Osteocyte (in vitro differentiated cells): Measurements from ENCODE around the gene IL1A. TPM values are rescaled to one million over a fixed set of nuclear protein-coding genes. Genes with fewer than 3 reads are reported as not detected.

Source experiments
- DNase-seq: peaks from one replicate; pipeline ENCODE4 v3.0.0; 2021; ENCODE audit warnings: mixed read lengths; ENCODE audit not compliant: unreplicated experiment; ENCODE audit errors: extremely low spot score
- H3K27ac Mint-ChIP-seq: one replicate; pipeline ENCODE4 v1.8.0; 2021; ENCODE audit warnings: mild to moderate bottlenecking, mixed read lengths; ENCODE audit not compliant: unreplicated experiment
- H3K27me3 Mint-ChIP-seq: one replicate; pipeline ENCODE4 v1.8.0; 2021; ENCODE audit warnings: mixed read lengths; ENCODE audit not compliant: unreplicated experiment
- H3K36me3 Mint-ChIP-seq: one replicate; pipeline ENCODE4 v1.8.0; 2021; ENCODE audit warnings: mixed read lengths; ENCODE audit not compliant: unreplicated experiment
- H3K4me1 Mint-ChIP-seq: one replicate; pipeline ENCODE4 v1.8.0; 2021; ENCODE audit warnings: mixed read lengths; ENCODE audit not compliant: unreplicated experiment
- H3K4me3 Mint-ChIP-seq: one replicate; pipeline ENCODE4 v1.8.0; 2021; ENCODE audit warnings: mild to moderate bottlenecking, moderate library complexity, mixed read lengths; ENCODE audit not compliant: unreplicated experiment
- H3K9me3 Mint-ChIP-seq: one replicate; pipeline ENCODE4 v1.8.0; 2021; ENCODE audit warnings: mixed read lengths; ENCODE audit not compliant: unreplicated experiment
- CTCF ChIP-seq: fragments of 200-600 bp; sonication (generic); IDR thresholded peaks from 2 replicates; pipeline ENCODE4 v1.5.0; 2021; ENCODE audit warnings: antibody characterized with exemption, mild to moderate bottlenecking, moderate library complexity
- total RNA-seq: library from RNA; stranded (reverse); gene quantifications from 2 replicates; pipeline ENCODE4 v1.2.1, GENCODE V29; 2021

Gene IL1A
- total RNA-seq, 1 donor from 2014 or later, result not detected

GRCh38 chr2:112831513-112831845 lies 47.2 kb upstream of the IL1A start:
- Mint-ChIP-seq H3K4me3 (no peak overlapping the region), H3K27ac (no peak overlapping the region), H3K27me3 (no peaks in the 10 kb centered on the region), H3K9me3 (no peaks in the 10 kb centered on the region), H3K4me1 (peaks cover 14% of the 10 kb centered on the region), H3K36me3 (no peaks in the 10 kb centered on the region)
- TF ChIP-seq CTCF, result no peak
- no peak for DNase-seq

GRCh38 chr2:112830682-112831512 lies 46.6 kb upstream of the IL1A start:
- H3K4me3 Mint-ChIP-seq, result no peak overlapping the region
- no peaks in the 10 kb centered on the region for H3K9me3 Mint-ChIP-seq
- H3K4me1 Mint-ChIP-seq, result peaks cover 12% of the 10 kb centered on the region
- TF ChIP-seq CTCF, result no peak
- H3K27me3 Mint-ChIP-seq, result no peaks in the 10 kb centered on the region
- no peaks in the 10 kb centered on the region for H3K36me3 Mint-ChIP-seq
- DNase-seq, result no peak
- no peak overlapping the region for H3K27ac Mint-ChIP-seq

GRCh38 chr2:112829961-112830681 lies 45.8 kb upstream of the IL1A start:
- H3K9me3 Mint-ChIP-seq, result no peaks in the 10 kb centered on the region
- H3K27ac Mint-ChIP-seq, result no peak overlapping the region
- H3K4me1 Mint-ChIP-seq, result peaks cover 14% of the 10 kb centered on the region
- H3K36me3 Mint-ChIP-seq, result no peaks in the 10 kb centered on the region
- DNase-seq, result no peak
- H3K4me3 Mint-ChIP-seq, result no peak overlapping the region
- no peak for TF ChIP-seq CTCF
- H3K27me3 Mint-ChIP-seq, result no peaks in the 10 kb centered on the region

- H3K27me3 Mint-ChIP-seq, result no peaks in the 10 kb centered on the region
- H3K36me3 Mint-ChIP-seq, result no peaks in the 10 kb centered on the region
These were observed 45.0 kb upstream of the IL1A start for GRCh38 chr2:112829101-112829960.

More at GRCh38 chr2:112829101-112829960, 45.0 kb upstream of the IL1A start:
- no peak for TF ChIP-seq CTCF
- H3K9me3 Mint-ChIP-seq, result no peaks in the 10 kb centered on the region
- H3K27ac Mint-ChIP-seq, result no peak overlapping the region
- H3K4me1 Mint-ChIP-seq, result peaks cover 10% of the 10 kb centered on the region
- no peak overlapping the region for H3K4me3 Mint-ChIP-seq
- DNase-seq, result no peak
